ENCODE data around the gene NDUFB5. TPM values are rescaled to one million over a fixed set of nuclear protein-coding genes. Genes with fewer than 3 reads are reported as not detected.

The NDUFB5 gene
- polyA plus RNA-seq, 1 of the 3 experiments (the other 2 are of a cell fraction), result 35.3 TPM

DNA sequence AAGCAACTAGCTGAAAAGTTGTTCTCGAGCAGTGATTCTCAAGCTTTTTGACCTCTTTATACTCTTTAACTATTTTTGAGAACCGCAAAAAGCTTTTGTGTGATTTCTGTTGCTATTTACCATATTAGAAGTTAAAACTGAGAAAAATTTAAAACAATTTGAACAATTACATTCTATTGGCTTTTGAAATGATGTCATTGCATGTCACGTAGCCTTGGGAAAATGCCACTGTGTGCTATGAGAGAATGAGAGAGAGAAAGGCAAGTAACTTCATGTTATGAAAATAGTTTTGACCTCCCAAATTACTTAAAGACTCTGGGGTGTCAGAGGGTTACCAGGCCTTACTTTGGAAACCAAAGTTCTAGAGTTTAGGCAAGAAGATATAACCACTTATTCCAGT lies 56.3 kb downstream of the NDUFB5 start (continued):
- no peak for TF ChIP-seq TEAD4 (IDR thresholded peaks at IDR 0.05; ENCODE audit: borderline replicate concordance, insufficient read depth)

DNA sequence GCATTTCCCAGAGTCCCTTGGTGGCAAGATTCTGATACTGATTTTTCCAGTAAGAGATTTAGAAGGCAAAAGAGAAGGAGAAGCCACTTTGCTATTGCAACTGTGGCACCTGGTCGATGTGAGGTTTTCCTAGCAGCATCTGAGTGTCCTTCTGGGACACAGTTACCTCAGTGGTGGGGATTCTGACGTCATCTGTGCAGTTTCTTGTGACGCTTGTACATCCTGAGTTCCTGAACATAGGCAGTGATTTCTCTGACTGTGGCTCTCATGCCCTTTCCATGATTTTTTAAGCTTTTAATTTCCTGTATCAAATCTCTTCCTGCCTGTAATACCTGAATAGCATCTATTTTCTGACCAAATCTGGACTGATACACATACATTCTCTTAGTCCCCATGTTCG lies 57.2 kb downstream of the NDUFB5 start:
- no peak overlapping the region for H3K27ac ChIP-seq (ENCODE audit: low read depth in 2 of 2, low read length in 1 of 2)
- CTCF ChIA-PET, result interaction anchor here (0.6 to 1.5 kb wide), 3 partner anchors 12 to 691 kb away, joined by 3 to 5 read pairs (median 3); no protein-coding TSS in a partner anchor
- H3K9ac ChIP-seq, result no peak overlapping the region
- peaks cover 5% of the 10 kb centered on the region for H3F3A ChIP-seq (replicated peaks; ENCODE audit: insufficient read depth)
- no peak for DNase-seq
- peaks cover 5 to 9% of the 10 kb centered on the region in 2 experiments; a peak in 2 of 4 replicates for H3K4me1 ChIP-seq (ENCODE audit: control insufficient read depth in 1 of 2, insufficient read depth in 2 of 2, low read depth in 1 of 2, low read length in 1 of 2)
- no peak overlapping the region for H3K4me3 ChIP-seq (ENCODE audit: low read depth in 2 of 2, low read length in 1 of 2)
- peaks cover 100% of the 10 kb centered on the region for H3K79me2 ChIP-seq (ENCODE audit: insufficient read depth)
- peaks cover 0 to 4% of the 10 kb centered on the region in 2 experiments for H3K36me3 ChIP-seq (replicated peaks in 1 of 2; ENCODE audit: control insufficient read depth in 1 of 2, insufficient read depth in 2 of 2, low read length in 1 of 2)
- 86% methylated on average over 4 of the region's 4 CpGs for WGBS (ENCODE audit: low lambda C conversion rate)
- H3K4me2 ChIP-seq, result no peak overlapping the region
- H4K20me1 ChIP-seq (ENCODE audit: insufficient read depth), result peaks cover 66% of the 10 kb centered on the region
- H3K9me3 ChIP-seq, result no peaks in the 10 kb centered on the region
- POLR2A ChIA-PET, result no interaction called here
- no peak overlapping the region for H2AFZ ChIP-seq (ENCODE audit: low read depth)
- no peaks in the 10 kb centered on the region for H3K9me2 ChIP-seq
- TF ChIP-seq NFIC (IDR thresholded peaks at IDR 0.05; ENCODE audit: borderline replicate concordance) (no peak), MXI1 (IDR thresholded peaks at IDR 0.05; ENCODE audit: low read depth, low read length) (no peak), NRF1 (IDR thresholded peaks at IDR 0.05; ENCODE audit: low read depth, low read length) (no peak), RAD21 (IDR thresholded peaks at IDR 0.05; ENCODE audit: low read length) (no peak), CHD2 (IDR thresholded peaks at IDR 0.05; ENCODE audit: low read length, partially characterized antibody) (no peak), TEAD4 (IDR thresholded peaks at IDR 0.05; ENCODE audit: borderline replicate concordance, insufficient read depth) (no peak), MEF2A (IDR thresholded peaks at IDR 0.05; ENCODE audit: borderline replicate concordance, low read depth) (no peak), POLR2AphosphoS5 (IDR thresholded peaks at IDR 0.05; ENCODE audit: low read depth, low read length) (no peak), RFX5 (IDR thresholded peaks at IDR 0.05; ENCODE audit: low read length) (no peak), FOSL2 (IDR thresholded peaks at IDR 0.05; ENCODE audit: borderline replicate concordance, low read depth) (no peak), EZH2phosphoT487 (IDR thresholded peaks at IDR 0.05; ENCODE audit: borderline replicate concordance, low read depth) (no peak), TCF12 (IDR thresholded peaks at IDR 0.05) (no peak), RCOR1 (IDR thresholded peaks at IDR 0.05; ENCODE audit: low read length) (no peak), RXRA (IDR thresholded peaks at IDR 0.05; ENCODE audit: borderline replicate concordance, low read depth) (no peak), GATA2 (CRISPR knock-in tag; IDR thresholded peaks at IDR 0.05) (no peak)
- TF ChIP-seq, protein P1, sequence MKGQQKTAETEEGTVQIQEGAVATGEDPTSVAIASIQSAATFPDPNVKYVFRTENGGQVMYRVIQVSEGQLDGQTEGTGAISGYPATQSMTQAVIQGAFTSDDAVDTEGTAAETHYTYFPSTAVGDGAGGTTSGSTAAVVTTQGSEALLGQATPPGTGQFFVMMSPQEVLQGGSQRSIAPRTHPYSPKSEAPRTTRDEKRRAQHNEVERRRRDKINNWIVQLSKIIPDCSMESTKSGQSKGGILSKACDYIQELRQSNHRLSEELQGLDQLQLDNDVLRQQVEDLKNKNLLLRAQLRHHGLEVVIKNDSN (IDR thresholded peaks at IDR 0.05; ENCODE audit: borderline replicate concordance, low read depth), result no peak
- TF ChIP-seq, protein P2, sequence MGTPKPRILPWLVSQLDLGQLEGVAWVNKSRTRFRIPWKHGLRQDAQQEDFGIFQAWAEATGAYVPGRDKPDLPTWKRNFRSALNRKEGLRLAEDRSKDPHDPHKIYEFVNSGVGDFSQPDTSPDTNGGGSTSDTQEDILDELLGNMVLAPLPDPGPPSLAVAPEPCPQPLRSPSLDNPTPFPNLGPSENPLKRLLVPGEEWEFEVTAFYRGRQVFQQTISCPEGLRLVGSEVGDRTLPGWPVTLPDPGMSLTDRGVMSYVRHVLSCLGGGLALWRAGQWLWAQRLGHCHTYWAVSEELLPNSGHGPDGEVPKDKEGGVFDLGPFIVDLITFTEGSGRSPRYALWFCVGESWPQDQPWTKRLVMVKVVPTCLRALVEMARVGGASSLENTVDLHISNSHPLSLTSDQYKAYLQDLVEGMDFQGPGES (IDR thresholded peaks at IDR 0.05; ENCODE audit: low read depth, low read length), result no peak
- TF ChIP-seq, protein P3, sequence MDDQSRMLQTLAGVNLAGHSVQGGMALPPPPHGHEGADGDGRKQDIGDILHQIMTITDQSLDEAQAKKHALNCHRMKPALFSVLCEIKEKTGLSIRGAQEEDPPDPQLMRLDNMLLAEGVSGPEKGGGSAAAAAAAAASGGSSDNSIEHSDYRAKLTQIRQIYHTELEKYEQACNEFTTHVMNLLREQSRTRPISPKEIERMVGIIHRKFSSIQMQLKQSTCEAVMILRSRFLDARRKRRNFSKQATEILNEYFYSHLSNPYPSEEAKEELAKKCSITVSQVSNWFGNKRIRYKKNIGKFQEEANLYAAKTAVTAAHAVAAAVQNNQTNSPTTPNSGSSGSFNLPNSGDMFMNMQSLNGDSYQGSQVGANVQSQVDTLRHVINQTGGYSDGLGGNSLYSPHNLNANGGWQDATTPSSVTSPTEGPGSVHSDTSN (IDR thresholded peaks at IDR 0.05), result no peak
- TF ChIP-seq, protein P4, sequence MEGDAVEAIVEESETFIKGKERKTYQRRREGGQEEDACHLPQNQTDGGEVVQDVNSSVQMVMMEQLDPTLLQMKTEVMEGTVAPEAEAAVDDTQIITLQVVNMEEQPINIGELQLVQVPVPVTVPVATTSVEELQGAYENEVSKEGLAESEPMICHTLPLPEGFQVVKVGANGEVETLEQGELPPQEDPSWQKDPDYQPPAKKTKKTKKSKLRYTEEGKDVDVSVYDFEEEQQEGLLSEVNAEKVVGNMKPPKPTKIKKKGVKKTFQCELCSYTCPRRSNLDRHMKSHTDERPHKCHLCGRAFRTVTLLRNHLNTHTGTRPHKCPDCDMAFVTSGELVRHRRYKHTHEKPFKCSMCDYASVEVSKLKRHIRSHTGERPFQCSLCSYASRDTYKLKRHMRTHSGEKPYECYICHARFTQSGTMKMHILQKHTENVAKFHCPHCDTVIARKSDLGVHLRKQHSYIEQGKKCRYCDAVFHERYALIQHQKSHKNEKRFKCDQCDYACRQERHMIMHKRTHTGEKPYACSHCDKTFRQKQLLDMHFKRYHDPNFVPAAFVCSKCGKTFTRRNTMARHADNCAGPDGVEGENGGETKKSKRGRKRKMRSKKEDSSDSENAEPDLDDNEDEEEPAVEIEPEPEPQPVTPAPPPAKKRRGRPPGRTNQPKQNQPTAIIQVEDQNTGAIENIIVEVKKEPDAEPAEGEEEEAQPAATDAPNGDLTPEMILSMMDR (IDR thresholded peaks at IDR 0.05), result no peak
- TF ChIP-seq, protein P5, sequence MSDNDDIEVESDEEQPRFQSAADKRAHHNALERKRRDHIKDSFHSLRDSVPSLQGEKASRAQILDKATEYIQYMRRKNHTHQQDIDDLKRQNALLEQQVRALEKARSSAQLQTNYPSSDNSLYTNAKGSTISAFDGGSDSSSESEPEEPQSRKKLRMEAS (IDR thresholded peaks at IDR 0.05; ENCODE audit: low read depth), result no peak
- no peaks in the 10 kb centered on the region for H3K27me3 ChIP-seq (ENCODE audit: insufficient read depth)
